GM23248 (cell line): ENCODE measurements around the gene DSTN. TPM values are rescaled to one million over a fixed set of nuclear protein-coding genes. Genes with fewer than 3 reads are reported as not detected.

Experiments used
- DNase-seq: peaks from one replicate; pipeline ENCODE4 v3.0.0-alpha.2; 2015
- H2AFZ ChIP-seq: fragments of 200-600 bp; sonication (generic); 2 replicates; pipeline ENCODE4 v1.6.1; 2016; ENCODE audit warnings: antibody characterized with exemption
- H3F3A ChIP-seq: fragments of 200-600 bp; sonication (generic); 2 replicates; pipeline ENCODE4 v1.6.1; 2016; ENCODE audit warnings: mild to moderate bottlenecking, antibody characterized with exemption, mixed run types; ENCODE audit not compliant: insufficient read depth
- H3K27ac ChIP-seq: fragments of 200-600 bp; sonication (generic); 2 replicates; pipeline ENCODE4 v1.5.1; 2016; ENCODE audit warnings: mild to moderate bottlenecking
- H3K27me3 ChIP-seq: fragments of 200-600 bp; sonication (generic); replicated peaks from 2 replicates; pipeline ENCODE4 v1.6.1; 2016; ENCODE audit warnings: mild to moderate bottlenecking; ENCODE audit not compliant: insufficient read depth
- H3K36me3 ChIP-seq: fragments of 200-600 bp; sonication (generic); 2 replicates; pipeline ENCODE4 v1.6.1; 2016; ENCODE audit warnings: low read depth, mild to moderate bottlenecking
- H3K4me1 ChIP-seq: fragments of 200-600 bp; sonication (generic); 2 replicates; pipeline ENCODE4 v1.6.1; 2016; ENCODE audit warnings: mild to moderate bottlenecking; ENCODE audit not compliant: insufficient read depth
- H3K4me2 ChIP-seq: fragments of 200-600 bp; sonication (generic); one replicate; pipeline ENCODE4 v1.6.1; 2016; ENCODE audit warnings: mild to moderate bottlenecking; ENCODE audit not compliant: unreplicated experiment
- H3K4me3 ChIP-seq: fragments of 200-600 bp; sonication (generic); 2 replicates; pipeline ENCODE4 v1.5.1; 2016; ENCODE audit warnings: mild to moderate bottlenecking
- H3K79me2 ChIP-seq: fragments of 200-600 bp; sonication (generic); 2 replicates; pipeline ENCODE4 v1.6.1; 2016; ENCODE audit warnings: mild to moderate bottlenecking; ENCODE audit not compliant: insufficient read depth
- H3K9ac ChIP-seq: fragments of 200-600 bp; sonication (generic); 2 replicates; pipeline ENCODE4 v1.6.1; 2016; ENCODE audit warnings: mild to moderate bottlenecking
- H3K9me2 ChIP-seq: fragments of 200-600 bp; sonication (generic); 2 replicates; pipeline ENCODE4 v1.6.1; 2016; ENCODE audit warnings: mixed run types, mild to moderate bottlenecking, moderate library complexity; ENCODE audit not compliant: insufficient read depth
- H3K9me3 ChIP-seq: fragments of 200-600 bp; sonication (generic); one replicate; pipeline ENCODE4 v1.6.1; 2017; ENCODE audit warnings: low read depth
- H4K20me1 ChIP-seq: fragments of 200-600 bp; sonication (generic); 2 replicates; pipeline ENCODE4 v1.6.0; 2016; ENCODE audit not compliant: insufficient read depth
- EZH2 ChIP-seq: fragments of 200-600 bp; sonication (generic); IDR thresholded peaks from 2 replicates; pipeline ENCODE4 v1.6.1; 2018; ENCODE audit warnings: antibody characterized with exemption, mild to moderate bottlenecking; ENCODE audit not compliant: insufficient read depth, poor library complexity, severe bottlenecking
- EZH2phosphoT487 ChIP-seq: fragments of 200-600 bp; sonication (generic); IDR thresholded peaks from 2 replicates; pipeline ENCODE4 v1.6.1; 2018; ENCODE audit warnings: antibody characterized with exemption, moderate library complexity, mild to moderate bottlenecking, low read depth; ENCODE audit not compliant: insufficient read depth
- WGBS, 2 experiments: methylation state at CpG; one replicate each; pipeline ENCODE4 v1.1.6; 2015 to 2017; ENCODE audit warnings: low lambda C conversion rate in 2 of 2, low coverage in 1 of 2; ENCODE audit errors: missing lambda C conversion rate in 2 of 2; 5-methylcytosine and 5-hydroxymethylcytosine counted together
- in situ Hi-C: fragments of 300-500 bp; cut with MboI; formaldehyde crosslinking; loops from 2 replicates; pipeline ENCODE4 v1.15.0; 2020
- polyA plus RNA-seq: library from polyadenylated mRNA; unstranded; fragments of >200 nt; fragmentation: Nextera tagmentation; extraction: Ambion mirVana; gene quantifications from 2 replicates; pipeline ENCODE4 v1.2.1, GENCODE V29; 2016
- total RNA-seq: library from RNA; depleted of rRNA; stranded (reverse); fragments of >200 nt; shearing (Covaris generic); gene quantifications from 2 replicates; pipeline ENCODE4 v1.2.3, GENCODE V29; 2014

DSTN gene
- total and polyA plus RNA-seq, 2 experiments from 2014 or later: 338 to 610 TPM

DNA sequence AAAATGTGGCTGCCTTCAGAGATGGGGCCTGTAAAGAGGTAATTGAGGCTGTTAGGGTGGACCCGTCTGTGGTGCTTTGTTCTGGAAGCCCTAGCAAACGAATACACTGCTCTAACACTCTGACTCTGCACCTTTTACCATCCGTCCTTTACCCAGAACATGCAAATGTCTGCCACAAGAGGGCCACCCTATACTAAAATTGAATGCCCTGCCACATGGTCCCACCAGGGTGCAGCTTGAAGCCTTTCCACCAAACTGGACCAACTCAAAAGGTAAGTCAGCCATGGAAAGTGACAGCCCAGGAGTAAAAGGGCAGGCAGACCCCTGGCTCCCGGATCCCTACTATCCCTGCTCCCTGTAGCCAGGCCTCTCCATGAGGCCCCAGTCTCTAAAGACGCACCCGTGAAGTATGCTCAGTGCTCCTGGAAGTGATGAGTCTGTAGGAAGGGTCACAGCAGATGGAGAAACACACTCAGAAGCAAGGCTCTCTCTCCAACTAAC lies 32.9 kb upstream of the DSTN start:
- no peaks in the 10 kb centered on the region for H3K36me3 ChIP-seq
- H3K9ac ChIP-seq: no peak overlapping the region
- peaks cover 8% of the 10 kb centered on the region for H3K4me1 ChIP-seq
- H4K20me1 ChIP-seq: no peaks in the 10 kb centered on the region
- TF ChIP-seq EZH2: no peak
- no peak for TF ChIP-seq EZH2phosphoT487
- H3K9me3 ChIP-seq: no peaks in the 10 kb centered on the region
- H3K79me2 ChIP-seq: no peaks in the 10 kb centered on the region
- no peak overlapping the region for H3K27ac ChIP-seq
- peak overlapping the region; percentile 40; the same call in 1 of the 2 replicates for H2AFZ ChIP-seq
- peak; percentile 87 for DNase-seq
- 9 to 14% methylated on average over 6 of the region's 6 CpGs for WGBS, 2 experiments
- no peak overlapping the region for H3K4me3 ChIP-seq
- no peaks in the 10 kb centered on the region for H3K27me3 ChIP-seq
- H3F3A ChIP-seq: 0 out of 2 replicates have a peak, but pooled peaks cover 12% of the 10 kb centered on the region
- in situ Hi-C loops: loop anchor here (10.0 kb wide), 2 partner anchors 68 to 368 kb away; no protein-coding TSS in a partner anchor
- H3K4me2 ChIP-seq: no peak overlapping the region
- no peaks in the 10 kb centered on the region for H3K9me2 ChIP-seq

DNA sequence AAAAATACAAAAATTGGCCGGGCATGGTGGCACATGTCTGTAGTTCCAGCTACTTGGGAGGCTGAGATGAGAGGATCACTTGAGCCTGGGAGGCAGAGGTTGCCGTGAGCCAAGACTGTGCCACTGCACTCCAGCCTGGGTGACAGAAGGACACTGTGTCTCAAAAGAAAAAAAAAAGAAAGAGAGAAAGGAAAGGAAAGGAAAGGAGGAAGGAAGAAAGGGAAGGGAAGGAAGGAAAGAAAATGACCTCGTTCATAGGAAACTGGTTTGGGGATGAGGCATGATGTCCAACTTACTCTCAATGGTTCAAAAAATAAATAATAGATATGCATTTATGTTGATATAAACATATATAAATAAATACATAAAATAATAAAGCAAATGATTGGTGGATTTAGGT lies 31.9 kb upstream of the DSTN start:
- no peaks in the 10 kb centered on the region for H3K36me3 ChIP-seq
- no peak overlapping the region for H3K27ac ChIP-seq
- no peaks in the 10 kb centered on the region for H3K9me2 ChIP-seq
- no peaks in the 10 kb centered on the region for H3K79me2 ChIP-seq
- H3K4me3 ChIP-seq: no peak overlapping the region
- H3K9me3 ChIP-seq: no peaks in the 10 kb centered on the region
- H3K9ac ChIP-seq: no peak overlapping the region
- TF ChIP-seq EZH2phosphoT487: no peak
- no peak for TF ChIP-seq EZH2
- 71 to 73% methylated on average over 3 of the region's 3 CpGs for WGBS, 2 experiments
- no peak overlapping the region for H2AFZ ChIP-seq
- no peaks in the 10 kb centered on the region for H4K20me1 ChIP-seq
- peaks cover 21% of the 10 kb centered on the region for H3F3A ChIP-seq
- H3K27me3 ChIP-seq: no peaks in the 10 kb centered on the region
- peaks cover 14% of the 10 kb centered on the region for H3K4me1 ChIP-seq
- no peak for DNase-seq
- in situ Hi-C loops: loop anchor here (10.0 kb wide), 2 partner anchors 67 to 367 kb away; no protein-coding TSS in a partner anchor
- no peak overlapping the region for H3K4me2 ChIP-seq

DNA sequence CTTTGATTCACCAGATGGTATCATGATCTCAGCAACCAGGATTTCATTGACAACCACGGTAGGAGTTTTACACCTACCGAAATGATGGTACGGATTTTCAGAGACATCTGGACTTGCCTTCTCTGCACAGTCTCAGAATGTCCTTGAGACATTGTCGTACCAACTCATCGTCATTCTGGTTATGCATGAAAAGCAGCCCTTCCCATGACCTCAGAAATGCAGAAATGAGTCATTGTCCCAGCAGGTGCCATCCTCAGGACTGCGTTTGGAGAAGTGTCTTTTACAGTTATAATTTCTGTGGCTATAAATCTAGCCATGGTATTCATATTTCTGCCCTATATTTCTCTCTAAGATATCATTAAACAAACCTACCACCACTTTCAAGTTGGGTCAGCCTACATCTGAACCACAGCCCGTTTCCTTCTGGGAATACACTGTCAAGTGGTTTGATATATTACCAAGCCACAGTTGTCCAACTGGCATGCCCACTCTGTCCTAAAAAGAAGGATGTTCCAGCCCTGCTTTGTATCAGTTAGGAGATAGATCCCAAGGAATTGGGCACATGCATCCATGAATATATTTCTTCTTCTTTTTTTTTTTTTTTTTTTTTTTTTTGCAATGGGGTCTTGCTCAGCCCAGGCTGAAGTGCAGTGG lies 31.2 kb upstream of the DSTN start:
- in situ Hi-C loops: loop anchor here (10.0 kb wide), 2 partner anchors 66 to 366 kb away; no protein-coding TSS in a partner anchor
- Histone ChIP-seq H3K4me1 (peaks cover 17% of the 10 kb centered on the region), H3K4me2 (no peak overlapping the region), H3K36me3 (no peaks in the 10 kb centered on the region), H3K4me3 (no peak overlapping the region), H3K27ac (no peak overlapping the region), H3K27me3 (no peaks in the 10 kb centered on the region), H3F3A (peaks cover 28% of the 10 kb centered on the region), H4K20me1 (no peaks in the 10 kb centered on the region), H3K9me2 (no peaks in the 10 kb centered on the region), H3K9ac (no peak overlapping the region), H3K9me3 (no peaks in the 10 kb centered on the region), H2AFZ (no peak overlapping the region), H3K79me2 (no peaks in the 10 kb centered on the region)
- WGBS, 2 experiments: 55 to 56% methylated on average over 7 of the region's 7 CpGs
- peak; percentile 34 for DNase-seq
- TF ChIP-seq EZH2: no peak
- no peak for TF ChIP-seq EZH2phosphoT487

DNA sequence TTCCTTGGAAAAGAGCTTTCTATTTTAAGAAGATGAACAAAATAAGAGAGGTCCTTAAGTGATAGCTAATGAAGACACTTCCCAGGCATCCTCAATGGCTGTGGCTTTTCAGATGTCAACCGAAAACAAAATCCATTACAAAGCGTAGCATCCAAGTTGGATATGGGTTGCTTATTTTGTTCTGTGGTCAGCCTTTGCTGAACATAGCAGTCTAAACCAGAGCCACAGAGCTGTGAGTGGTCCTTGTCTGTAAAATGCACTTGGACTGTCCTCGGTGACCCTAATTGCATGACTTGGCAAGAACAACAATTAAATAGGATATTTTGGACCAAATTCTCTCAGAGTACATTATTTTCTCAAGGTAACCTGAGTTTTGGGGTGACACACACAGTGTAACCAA lies 28.3 kb upstream of the DSTN start:
- Histone ChIP-seq H4K20me1 (no peaks in the 10 kb centered on the region), H3K36me3 (no peaks in the 10 kb centered on the region), H3K79me2 (no peaks in the 10 kb centered on the region), H3K9me2 (no peaks in the 10 kb centered on the region), H3K4me1 (peaks cover 22% of the 10 kb centered on the region), H3K4me2 (no peak overlapping the region), H3K9ac (no peak overlapping the region), H3K4me3 (no peak overlapping the region), H3K27ac (no peak overlapping the region), H3K27me3 (no peaks in the 10 kb centered on the region), H3F3A (peaks cover 37% of the 10 kb centered on the region), H3K9me3 (no peaks in the 10 kb centered on the region), H2AFZ (no peak overlapping the region)
- no peak for TF ChIP-seq EZH2phosphoT487
- no peak for TF ChIP-seq EZH2
- in situ Hi-C loops: no loop called here
- WGBS, 2 experiments: 91 to 95% methylated on average over 3 of the region's 3 CpGs
- no peak for DNase-seq
